Osteocyte (in vitro differentiated cells): ENCODE results near the gene SEMG2. TPM values are rescaled to one million over a fixed set of nuclear protein-coding genes. Genes with fewer than 3 reads are reported as not detected.

ENCODE experiments used
- DNase-seq: peaks from one replicate; pipeline ENCODE4 v3.0.0; 2021; ENCODE audit warnings: mixed read lengths; ENCODE audit not compliant: unreplicated experiment; ENCODE audit errors: extremely low spot score
- H3K27ac Mint-ChIP-seq: one replicate; pipeline ENCODE4 v1.8.0; 2021; ENCODE audit warnings: mild to moderate bottlenecking, mixed read lengths; ENCODE audit not compliant: unreplicated experiment
- H3K27me3 Mint-ChIP-seq: one replicate; pipeline ENCODE4 v1.8.0; 2021; ENCODE audit warnings: mixed read lengths; ENCODE audit not compliant: unreplicated experiment
- H3K36me3 Mint-ChIP-seq: one replicate; pipeline ENCODE4 v1.8.0; 2021; ENCODE audit warnings: mixed read lengths; ENCODE audit not compliant: unreplicated experiment
- H3K4me1 Mint-ChIP-seq: one replicate; pipeline ENCODE4 v1.8.0; 2021; ENCODE audit warnings: mixed read lengths; ENCODE audit not compliant: unreplicated experiment
- H3K4me3 Mint-ChIP-seq: one replicate; pipeline ENCODE4 v1.8.0; 2021; ENCODE audit warnings: mild to moderate bottlenecking, moderate library complexity, mixed read lengths; ENCODE audit not compliant: unreplicated experiment
- H3K9me3 Mint-ChIP-seq: one replicate; pipeline ENCODE4 v1.8.0; 2021; ENCODE audit warnings: mixed read lengths; ENCODE audit not compliant: unreplicated experiment
- total RNA-seq: library from RNA; stranded (reverse); gene quantifications from 2 replicates; pipeline ENCODE4 v1.2.1, GENCODE V29; 2021
- TF ChIP-seq, protein P1 (sequence below): fragments of 200-600 bp; sonication (generic); IDR thresholded peaks from 2 replicates; pipeline ENCODE4 v1.5.0; 2021; ENCODE audit warnings: antibody characterized with exemption, mild to moderate bottlenecking, moderate library complexity

The SEMG2 gene
- total RNA-seq, 1 donor from 2014 or later, result not detected

DNA sequence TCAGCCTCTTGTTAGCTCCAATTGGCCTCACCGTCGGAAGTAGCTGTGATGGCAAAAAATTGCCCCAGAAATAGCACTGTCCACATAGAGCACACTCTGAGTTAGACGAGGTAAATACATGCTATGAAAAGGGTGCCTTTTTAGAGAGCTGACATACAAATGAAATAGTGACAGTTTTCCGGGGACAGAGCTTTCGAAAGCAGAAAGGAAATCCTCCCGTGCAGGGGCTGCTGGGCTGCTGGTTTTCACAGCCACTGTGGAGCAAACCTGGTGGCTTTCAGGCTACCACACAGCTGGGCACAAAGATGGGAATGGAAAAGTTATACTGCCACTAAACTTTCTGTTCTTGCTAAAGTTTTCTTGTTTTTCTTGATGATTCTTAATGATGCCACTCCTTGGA is 24.9 kb downstream of the SEMG2 start:
- H3K4me3 Mint-ChIP-seq, result no peak overlapping the region
- no peaks in the 10 kb centered on the region for H3K4me1 Mint-ChIP-seq
- TF ChIP-seq, protein P1, sequence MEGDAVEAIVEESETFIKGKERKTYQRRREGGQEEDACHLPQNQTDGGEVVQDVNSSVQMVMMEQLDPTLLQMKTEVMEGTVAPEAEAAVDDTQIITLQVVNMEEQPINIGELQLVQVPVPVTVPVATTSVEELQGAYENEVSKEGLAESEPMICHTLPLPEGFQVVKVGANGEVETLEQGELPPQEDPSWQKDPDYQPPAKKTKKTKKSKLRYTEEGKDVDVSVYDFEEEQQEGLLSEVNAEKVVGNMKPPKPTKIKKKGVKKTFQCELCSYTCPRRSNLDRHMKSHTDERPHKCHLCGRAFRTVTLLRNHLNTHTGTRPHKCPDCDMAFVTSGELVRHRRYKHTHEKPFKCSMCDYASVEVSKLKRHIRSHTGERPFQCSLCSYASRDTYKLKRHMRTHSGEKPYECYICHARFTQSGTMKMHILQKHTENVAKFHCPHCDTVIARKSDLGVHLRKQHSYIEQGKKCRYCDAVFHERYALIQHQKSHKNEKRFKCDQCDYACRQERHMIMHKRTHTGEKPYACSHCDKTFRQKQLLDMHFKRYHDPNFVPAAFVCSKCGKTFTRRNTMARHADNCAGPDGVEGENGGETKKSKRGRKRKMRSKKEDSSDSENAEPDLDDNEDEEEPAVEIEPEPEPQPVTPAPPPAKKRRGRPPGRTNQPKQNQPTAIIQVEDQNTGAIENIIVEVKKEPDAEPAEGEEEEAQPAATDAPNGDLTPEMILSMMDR, result no peak
- H3K36me3 Mint-ChIP-seq, result no peaks in the 10 kb centered on the region
- peaks cover 75% of the 10 kb centered on the region for H3K27me3 Mint-ChIP-seq
- H3K27ac Mint-ChIP-seq, result no peak overlapping the region
- no peaks in the 10 kb centered on the region for H3K9me3 Mint-ChIP-seq
- DNase-seq, result no peak

DNA sequence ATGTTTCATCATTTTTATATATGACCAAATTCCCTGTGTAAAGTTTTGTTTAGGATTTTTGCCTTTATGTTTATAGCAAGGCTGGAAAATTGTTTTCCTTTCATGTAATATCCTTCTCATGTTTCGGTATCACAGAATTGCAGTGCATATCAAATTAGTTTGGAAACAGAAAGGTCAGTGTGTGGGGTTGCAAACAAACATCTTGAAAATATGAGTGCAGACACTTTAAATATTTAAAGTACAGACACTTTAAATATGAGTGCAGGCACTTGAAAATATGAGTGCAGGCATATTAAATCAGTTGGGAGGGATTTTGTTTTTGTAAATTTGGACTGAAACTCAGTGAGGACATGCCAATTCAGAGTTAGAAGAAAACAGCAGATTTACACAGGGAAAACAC is 26.7 kb downstream of the SEMG2 start:
- H3K9me3 Mint-ChIP-seq, result no peaks in the 10 kb centered on the region
- no peak overlapping the region for H3K4me3 Mint-ChIP-seq
- TF ChIP-seq, protein P1, result no peak
- no peaks in the 10 kb centered on the region for H3K36me3 Mint-ChIP-seq
- DNase-seq, result no peak
- H3K4me1 Mint-ChIP-seq, result no peaks in the 10 kb centered on the region
- peaks cover 77% of the 10 kb centered on the region for H3K27me3 Mint-ChIP-seq
- no peak overlapping the region for H3K27ac Mint-ChIP-seq

DNA sequence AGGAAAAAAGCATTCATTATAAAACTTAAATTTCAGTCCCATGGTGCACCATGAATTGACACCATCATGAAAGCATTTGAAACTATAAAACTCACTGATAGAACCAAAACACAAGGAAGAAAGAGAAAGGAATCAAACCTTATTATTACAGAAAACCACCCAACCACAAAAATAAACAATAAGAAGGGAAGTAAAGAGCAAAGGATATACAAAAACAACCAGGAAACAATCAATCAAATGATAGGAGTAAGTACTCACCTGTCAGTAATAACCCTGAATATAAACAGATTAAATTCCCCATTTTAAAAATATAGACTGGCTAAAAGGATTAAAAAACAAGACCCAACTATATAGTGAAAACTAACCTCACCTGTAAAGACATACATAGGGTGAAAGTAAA is 27.4 kb downstream of the SEMG2 start:
- H3K27ac Mint-ChIP-seq, result no peak overlapping the region
- H3K9me3 Mint-ChIP-seq, result no peaks in the 10 kb centered on the region
- DNase-seq, result no peak
- H3K27me3 Mint-ChIP-seq, result peaks cover 76% of the 10 kb centered on the region
- H3K4me1 Mint-ChIP-seq, result no peaks in the 10 kb centered on the region
- TF ChIP-seq, protein P1, result no peak
- H3K4me3 Mint-ChIP-seq, result no peak overlapping the region
- H3K36me3 Mint-ChIP-seq, result no peaks in the 10 kb centered on the region

DNA sequence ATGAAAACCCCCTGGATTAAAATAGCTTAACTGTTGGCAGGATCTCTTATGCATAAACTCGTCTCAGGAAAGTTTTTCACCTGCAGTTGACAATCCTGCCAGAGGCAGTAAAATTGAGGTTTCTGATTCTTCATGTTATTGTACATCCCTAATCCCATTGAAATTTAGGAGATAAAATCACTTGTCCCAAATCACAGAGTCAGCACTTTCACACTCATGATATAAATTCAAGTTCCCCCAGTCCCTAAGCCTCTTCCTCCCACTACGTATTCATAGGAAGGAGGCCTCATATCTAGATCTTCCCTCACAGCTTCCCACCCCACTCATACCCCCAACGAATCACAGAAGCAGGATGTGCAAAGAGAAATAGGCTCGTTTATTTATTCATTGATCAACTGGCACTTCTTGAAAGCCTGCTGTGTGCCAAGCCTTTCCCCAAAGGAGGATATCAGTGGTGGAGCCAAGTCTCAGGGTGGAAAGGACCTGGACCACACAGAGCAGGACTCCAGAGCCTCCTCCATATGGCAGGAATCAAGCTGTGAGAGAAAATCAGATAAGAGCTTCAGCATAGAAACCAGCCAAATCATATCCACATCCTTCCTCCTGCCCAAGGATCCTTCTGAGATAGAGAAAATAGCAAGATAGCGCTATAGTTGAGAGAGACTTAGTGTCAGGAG is 30.8 kb downstream of the SEMG2 start:
- H3K9me3 Mint-ChIP-seq, result no peaks in the 10 kb centered on the region
- TF ChIP-seq, protein P1, result no peak
- no peaks in the 10 kb centered on the region for H3K4me1 Mint-ChIP-seq
- peaks cover 60% of the 10 kb centered on the region for H3K27me3 Mint-ChIP-seq
- H3K27ac Mint-ChIP-seq, result no peak overlapping the region
- H3K4me3 Mint-ChIP-seq, result no peak overlapping the region
- H3K36me3 Mint-ChIP-seq, result no peaks in the 10 kb centered on the region
- DNase-seq, result no peak

DNA sequence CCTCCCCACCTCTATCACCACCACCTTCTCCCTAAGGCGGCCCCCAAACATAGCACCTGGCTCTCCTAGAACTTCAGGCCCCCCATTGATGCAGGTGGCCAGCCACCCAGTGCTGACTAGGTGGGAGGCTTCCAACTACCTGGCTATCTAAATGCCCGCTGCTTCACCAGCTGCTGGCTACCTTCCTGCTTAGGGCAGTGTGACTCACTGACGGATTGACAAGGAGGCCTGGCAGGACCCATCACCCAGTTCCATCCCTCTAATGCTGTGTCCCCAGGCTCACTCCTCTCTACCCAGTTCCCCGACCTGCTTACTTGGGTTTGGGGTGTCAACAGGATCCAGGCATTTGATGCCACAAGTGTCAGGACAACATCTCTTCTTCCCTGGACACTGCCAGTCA is 32.1 kb downstream of the SEMG2 start:
- TF ChIP-seq, protein P1, result no peak
- DNase-seq, result no peak
- Mint-ChIP-seq H3K36me3 (no peaks in the 10 kb centered on the region), H3K27ac (no peak overlapping the region), H3K4me1 (no peaks in the 10 kb centered on the region), H3K4me3 (no peak overlapping the region), H3K9me3 (no peaks in the 10 kb centered on the region), H3K27me3 (peaks cover 51% of the 10 kb centered on the region)
